ENCODE data around the gene RCBTB1.

Gene RCBTB1

GRCh38 chr13:49559006-49559405, 26.4 kb downstream of the RCBTB1 start:
- DNase-seq = no peak
- no peak for TF ChIP-seq GATA1 (IDR thresholded peaks at IDR 0.05; ENCODE audit: low read depth, low read length)
- TF ChIP-seq POLR2A (IDR thresholded peaks at IDR 0.05; ENCODE audit: low read length) = no peak

- no peak for TF ChIP-seq GATA1 (IDR thresholded peaks at IDR 0.05; ENCODE audit: low read depth, low read length)
- no peak for TF ChIP-seq POLR2A (IDR thresholded peaks at IDR 0.05; ENCODE audit: low read length)
- DNase-seq = no peak
Measured at GRCh38 chr13:49554387-49554786, 31.0 kb downstream of the RCBTB1 start.

GRCh38 chr13:49553888-49554287, 31.5 kb downstream of the RCBTB1 start:
- no peak for TF ChIP-seq GATA1 (IDR thresholded peaks at IDR 0.05; ENCODE audit: low read depth, low read length)
- TF ChIP-seq POLR2A (IDR thresholded peaks at IDR 0.05; ENCODE audit: low read length) = no peak
- DNase-seq = no peak

GRCh38 chr13:49550942-49551644, 34.3 kb downstream of the RCBTB1 start:
- DNase-seq = no peak
- TF ChIP-seq GATA1 (IDR thresholded peaks at IDR 0.05; ENCODE audit: low read depth, low read length) = no peak
- no peak for TF ChIP-seq POLR2A (IDR thresholded peaks at IDR 0.05; ENCODE audit: low read length)

- TF ChIP-seq GATA1 (IDR thresholded peaks at IDR 0.05; ENCODE audit: low read depth, low read length) (no peak), POLR2A (IDR thresholded peaks at IDR 0.05; ENCODE audit: low read length) (no peak)
- DNase-seq = peak; percentile 8 to 9
Measured at GRCh38 chr13:49549289-49549688, 36.1 kb downstream of the RCBTB1 start.

- TF ChIP-seq POLR2A (IDR thresholded peaks at IDR 0.05; ENCODE audit: low read length) = no peak
- no peak for TF ChIP-seq GATA1 (IDR thresholded peaks at IDR 0.05; ENCODE audit: low read depth, low read length)
- DNase-seq = no peak
Measured at GRCh38 chr13:49546561-49546960, 38.8 kb downstream of the RCBTB1 start.

- TF ChIP-seq POLR2A (IDR thresholded peaks at IDR 0.05; ENCODE audit: low read length) = no peak
- DNase-seq = no peak
Measured at GRCh38 chr13:49545661-49546060, 39.7 kb downstream of the RCBTB1 start.

- TF ChIP-seq GATA1 (IDR thresholded peaks at IDR 0.05; ENCODE audit: low read depth, low read length) (no peak), POLR2A (IDR thresholded peaks at IDR 0.05; ENCODE audit: low read length) (no peak)
- DNase-seq = no peak
Measured at GRCh38 chr13:49543656-49544055, 41.7 kb downstream of the RCBTB1 start.

- no peak for TF ChIP-seq POLR2A (IDR thresholded peaks at IDR 0.05; ENCODE audit: low read length)
- TF ChIP-seq GATA1 (IDR thresholded peaks at IDR 0.05; ENCODE audit: low read depth, low read length) = no peak
- no peak for DNase-seq
Measured at GRCh38 chr13:49540552-49540951, 44.8 kb downstream of the RCBTB1 start.

GRCh38 chr13:49539746-49540145, 45.6 kb downstream of the RCBTB1 start:
- no peak for DNase-seq
- TF ChIP-seq GATA1 (IDR thresholded peaks at IDR 0.05; ENCODE audit: low read depth, low read length) = no peak
- TF ChIP-seq POLR2A (IDR thresholded peaks at IDR 0.05; ENCODE audit: low read length) = no peak

- TF ChIP-seq POLR2A (IDR thresholded peaks at IDR 0.05; ENCODE audit: low read length) (no peak), GATA1 (IDR thresholded peaks at IDR 0.05; ENCODE audit: low read depth, low read length) (no peak)
- no peak for DNase-seq
Measured at GRCh38 chr13:49539313-49539712, 46.0 kb downstream of the RCBTB1 start.

GRCh38 chr13:49538404-49538803, 47.0 kb downstream of the RCBTB1 start:
- no peak for TF ChIP-seq POLR2A (IDR thresholded peaks at IDR 0.05; ENCODE audit: low read length)
- TF ChIP-seq GATA1 (IDR thresholded peaks at IDR 0.05; ENCODE audit: low read depth, low read length) = no peak
- DNase-seq = no peak

- TF ChIP-seq GATA1 (IDR thresholded peaks at IDR 0.05; ENCODE audit: low read depth, low read length) (no peak), POLR2A (IDR thresholded peaks at IDR 0.05; ENCODE audit: low read length) (no peak)
- no peak for DNase-seq
Measured at GRCh38 chr13:49536144-49536873, 49.0 kb downstream of the RCBTB1 start.

GRCh38 chr13:49533591-49534269, 51.6 kb downstream of the RCBTB1 start:
- TF ChIP-seq POLR2A (IDR thresholded peaks at IDR 0.05; ENCODE audit: low read length) = no peak
- TF ChIP-seq GATA1 (IDR thresholded peaks at IDR 0.05; ENCODE audit: low read depth, low read length) = no peak
- DNase-seq = no peak
